ENCODE data around the gene FAR2. TPM values are rescaled to one million over a fixed set of nuclear protein-coding genes. Genes with fewer than 3 reads are reported as not detected.

The FAR2 gene
- total RNA-seq, 4 donors from 2014 or later, result 7.4 to 45.4 (median 17.9) TPM

DNA sequence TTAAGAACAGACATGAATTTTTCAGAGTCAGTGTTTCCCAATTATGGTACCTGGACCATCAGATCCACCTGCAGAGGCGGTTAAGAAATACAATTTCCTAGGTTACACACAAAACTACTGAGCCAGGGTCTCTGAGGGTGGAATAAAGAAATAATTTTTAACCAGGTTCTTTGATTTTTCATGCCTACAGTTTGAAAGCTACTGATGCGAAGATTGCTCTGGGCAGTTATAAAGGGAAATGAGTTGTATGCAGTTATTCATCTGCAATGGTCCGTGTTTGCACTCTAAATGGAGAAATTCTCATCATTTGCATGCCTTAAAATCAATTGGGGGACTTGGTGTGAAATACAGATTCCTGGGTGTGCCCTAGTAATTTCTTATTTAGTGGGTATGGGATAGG is 142.1 kb downstream of the FAR2 start:
- no peak for DNase-seq (ENCODE audit: low spot score in 2 of 2)
- no peak overlapping the region for H3K4me3 ChIP-seq (ENCODE audit: low read depth, poor library complexity, severe bottlenecking)
- 81 to 94% methylated on average over 3 of the region's 3 CpGs for WGBS, 2 donors
- intact Hi-C loops (cut with DNase I; ENCODE audit: low total_unique reads), result no loop called here
- TF ChIP-seq, protein P1, sequence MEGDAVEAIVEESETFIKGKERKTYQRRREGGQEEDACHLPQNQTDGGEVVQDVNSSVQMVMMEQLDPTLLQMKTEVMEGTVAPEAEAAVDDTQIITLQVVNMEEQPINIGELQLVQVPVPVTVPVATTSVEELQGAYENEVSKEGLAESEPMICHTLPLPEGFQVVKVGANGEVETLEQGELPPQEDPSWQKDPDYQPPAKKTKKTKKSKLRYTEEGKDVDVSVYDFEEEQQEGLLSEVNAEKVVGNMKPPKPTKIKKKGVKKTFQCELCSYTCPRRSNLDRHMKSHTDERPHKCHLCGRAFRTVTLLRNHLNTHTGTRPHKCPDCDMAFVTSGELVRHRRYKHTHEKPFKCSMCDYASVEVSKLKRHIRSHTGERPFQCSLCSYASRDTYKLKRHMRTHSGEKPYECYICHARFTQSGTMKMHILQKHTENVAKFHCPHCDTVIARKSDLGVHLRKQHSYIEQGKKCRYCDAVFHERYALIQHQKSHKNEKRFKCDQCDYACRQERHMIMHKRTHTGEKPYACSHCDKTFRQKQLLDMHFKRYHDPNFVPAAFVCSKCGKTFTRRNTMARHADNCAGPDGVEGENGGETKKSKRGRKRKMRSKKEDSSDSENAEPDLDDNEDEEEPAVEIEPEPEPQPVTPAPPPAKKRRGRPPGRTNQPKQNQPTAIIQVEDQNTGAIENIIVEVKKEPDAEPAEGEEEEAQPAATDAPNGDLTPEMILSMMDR (IDR thresholded peaks at IDR 0.05), result no peak
- TF ChIP-seq POLR2A (IDR thresholded peaks at IDR 0.05), result no peak

DNA sequence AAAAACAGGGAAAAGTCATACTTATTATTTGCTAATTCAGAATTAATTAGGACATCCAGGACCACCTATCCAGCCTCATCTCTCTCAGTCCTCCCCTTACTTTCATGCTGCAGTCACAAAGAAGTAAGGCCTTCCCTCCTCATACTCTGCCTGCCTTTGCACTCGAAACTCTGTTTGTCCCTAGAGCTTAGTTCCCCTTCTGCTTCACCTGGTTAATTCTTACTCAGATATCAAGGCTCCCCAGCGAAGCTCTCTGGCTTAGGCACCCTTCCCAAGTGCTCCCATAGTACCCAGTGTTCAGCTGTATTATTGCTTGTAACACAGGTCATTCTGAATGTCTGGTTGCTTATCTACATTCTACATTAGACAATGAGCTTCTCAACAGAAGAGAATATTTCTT is 150.6 kb downstream of the FAR2 start:
- WGBS, 2 donors, result 78 to 88% methylated on average over 2 of the region's 2 CpGs
- DNase-seq (ENCODE audit: low spot score in 2 of 2), result no peak
- H3K4me3 ChIP-seq (ENCODE audit: low read depth, poor library complexity, severe bottlenecking), result no peak overlapping the region
- intact Hi-C loops (cut with DNase I; ENCODE audit: low total_unique reads), result no loop called here
- TF ChIP-seq POLR2A (IDR thresholded peaks at IDR 0.05), result no peak
- TF ChIP-seq, protein P1 (IDR thresholded peaks at IDR 0.05), result no peak

DNA sequence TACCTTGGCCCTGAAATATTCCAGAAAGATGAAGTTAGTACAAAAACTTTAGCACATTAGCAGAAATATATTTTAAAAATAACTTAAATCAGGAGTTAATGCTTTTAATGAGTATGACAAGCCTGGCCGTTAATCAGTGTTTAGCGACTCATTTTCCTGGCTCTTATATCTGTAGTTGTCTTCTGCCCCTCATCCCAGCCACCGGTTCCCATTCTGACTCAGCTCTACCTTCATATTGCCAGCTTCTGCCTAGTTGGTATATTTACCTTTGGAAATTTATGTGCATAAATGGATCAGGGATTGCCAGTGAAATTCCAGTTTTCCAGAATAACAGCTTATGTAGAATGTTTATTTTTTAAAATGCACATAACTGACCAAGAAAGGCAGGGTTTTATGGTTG is 152.0 kb downstream of the FAR2 start:
- TF ChIP-seq, protein P1 (IDR thresholded peaks at IDR 0.05), result no peak
- no peak for TF ChIP-seq POLR2A (IDR thresholded peaks at IDR 0.05)
- WGBS, 2 donors, result 76 to 81% methylated on average over 3 of the region's 3 CpGs
- no peak overlapping the region for H3K4me3 ChIP-seq (ENCODE audit: low read depth, poor library complexity, severe bottlenecking)
- intact Hi-C loops (cut with DNase I; ENCODE audit: low total_unique reads), result no loop called here
- DNase-seq (ENCODE audit: low spot score in 2 of 2), result no peak

DNA sequence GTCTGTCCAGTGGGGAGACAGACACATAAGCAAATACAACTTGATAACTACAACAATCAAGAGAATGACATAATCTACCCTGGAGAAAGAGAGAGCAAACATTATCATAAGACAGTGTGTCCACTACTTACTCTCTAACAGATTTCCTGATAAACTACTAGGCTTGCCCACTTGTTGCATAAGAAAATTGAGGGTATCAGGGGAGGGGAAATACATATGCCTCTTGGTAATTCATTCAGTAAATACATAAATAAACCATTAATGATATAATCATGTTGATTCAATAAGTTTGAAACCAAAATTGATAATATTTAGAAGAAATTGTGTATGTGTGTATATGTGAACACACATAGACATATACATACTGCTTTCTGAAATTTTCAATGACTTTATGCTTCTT is 155.3 kb downstream of the FAR2 start:
- no peak for DNase-seq (ENCODE audit: low spot score in 2 of 2)
- TF ChIP-seq, protein P1 (IDR thresholded peaks at IDR 0.05), result no peak
- TF ChIP-seq POLR2A (IDR thresholded peaks at IDR 0.05), result no peak
- intact Hi-C loops (cut with DNase I; ENCODE audit: low total_unique reads), result no loop called here
- no peak overlapping the region for H3K4me3 ChIP-seq (ENCODE audit: low read depth, poor library complexity, severe bottlenecking)

DNA sequence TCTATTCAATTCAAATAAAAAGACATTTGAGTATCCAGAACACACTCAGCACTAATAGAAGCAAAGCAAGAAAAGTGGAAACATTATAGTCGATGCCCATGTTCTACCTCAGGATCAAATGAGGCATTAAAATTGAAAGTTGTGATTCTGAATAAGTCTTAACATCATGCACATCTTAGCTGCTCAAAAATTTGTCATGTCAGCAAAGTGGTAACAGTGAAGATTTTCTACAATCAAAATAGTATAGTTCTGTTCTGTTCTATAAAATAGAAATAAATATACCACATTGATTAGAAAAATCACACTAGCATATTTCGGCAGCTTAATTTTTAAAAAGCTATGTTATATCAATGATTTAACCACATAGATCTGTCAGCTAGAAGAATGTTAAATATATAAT is 157.2 kb downstream of the FAR2 start:
- DNase-seq (ENCODE audit: low spot score in 2 of 2), result no peak
- WGBS, 2 donors, result 95 to 96% methylated on average over 2 of the region's 2 CpGs
- H3K4me3 ChIP-seq (ENCODE audit: low read depth, poor library complexity, severe bottlenecking), result no peak overlapping the region
- TF ChIP-seq, protein P1 (IDR thresholded peaks at IDR 0.05), result no peak
- no peak for TF ChIP-seq POLR2A (IDR thresholded peaks at IDR 0.05)
- intact Hi-C loops (cut with DNase I; ENCODE audit: low total_unique reads), result no loop called here

DNA sequence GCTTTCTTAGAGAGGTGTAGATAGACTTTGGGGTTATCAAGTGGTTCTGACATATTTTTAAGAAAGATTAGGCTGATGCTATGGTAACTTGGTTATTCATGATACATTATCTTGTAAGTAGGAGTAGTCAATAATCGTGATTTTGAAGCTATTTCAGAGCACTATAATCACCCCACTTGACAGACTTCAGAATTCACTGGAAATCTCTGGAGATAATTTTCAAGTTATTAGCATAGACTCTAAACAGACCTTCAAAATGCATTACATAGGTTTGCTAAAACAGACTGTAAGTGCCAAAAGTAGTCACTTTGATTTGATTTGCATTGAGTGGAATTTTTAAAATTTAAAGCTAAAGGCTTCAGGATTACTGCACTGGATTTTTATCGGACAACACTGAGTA is 157.6 kb downstream of the FAR2 start:
- no peak for DNase-seq (ENCODE audit: low spot score in 2 of 2)
- 85 to 94% methylated on average over 2 of the region's 2 CpGs for WGBS, 2 donors
- no peak overlapping the region for H3K4me3 ChIP-seq (ENCODE audit: low read depth, poor library complexity, severe bottlenecking)
- TF ChIP-seq, protein P1 (IDR thresholded peaks at IDR 0.05), result no peak
- TF ChIP-seq POLR2A (IDR thresholded peaks at IDR 0.05), result no peak
- intact Hi-C loops (cut with DNase I; ENCODE audit: low total_unique reads), result no loop called here
